ENCODE measurements around the gene HOPX. TPM values are rescaled to one million over a fixed set of nuclear protein-coding genes. Genes with fewer than 3 reads are reported as not detected.

The HOPX gene
- total RNA-seq, 1 donor = 0.36 TPM

- no peak overlapping the region for H3K4me3 ChIP-seq (ENCODE audit: low read depth, low read length)
- no peak for DNase-seq (ENCODE audit: low read depth)
- TF ChIP-seq CTCF (IDR thresholded peaks at IDR 0.05; ENCODE audit: insufficient read depth, low read length) = no peak
Measured at GRCh38 chr4:56651056-56651350, 30.1 kb downstream of the HOPX start.

- DNase-seq (ENCODE audit: low read depth) = no peak
- no peak for TF ChIP-seq CTCF (IDR thresholded peaks at IDR 0.05; ENCODE audit: insufficient read depth, low read length)
- no peak overlapping the region for H3K4me3 ChIP-seq (ENCODE audit: low read depth, low read length)
Measured at GRCh38 chr4:56650262-56651055, 30.6 kb downstream of the HOPX start.

GRCh38 chr4:56649445-56650261, 31.4 kb downstream of the HOPX start:
- DNase-seq (ENCODE audit: low read depth) = no peak
- TF ChIP-seq CTCF (IDR thresholded peaks at IDR 0.05; ENCODE audit: insufficient read depth, low read length) = no peak
- H3K4me3 ChIP-seq (ENCODE audit: low read depth, low read length) = no peak overlapping the region

GRCh38 chr4:56648824-56649151, 32.3 kb downstream of the HOPX start:
- no peak overlapping the region for H3K4me3 ChIP-seq (ENCODE audit: low read depth, low read length)
- DNase-seq (ENCODE audit: low read depth) = no peak
- no peak for TF ChIP-seq CTCF (IDR thresholded peaks at IDR 0.05; ENCODE audit: insufficient read depth, low read length)

- no peak for TF ChIP-seq CTCF (IDR thresholded peaks at IDR 0.05; ENCODE audit: insufficient read depth, low read length)
- H3K4me3 ChIP-seq (ENCODE audit: low read depth, low read length) = no peak overlapping the region
- no peak for DNase-seq (ENCODE audit: low read depth)
Measured at GRCh38 chr4:56648021-56648823, 32.9 kb downstream of the HOPX start.

- no peak for DNase-seq (ENCODE audit: low read depth)
- no peak for TF ChIP-seq CTCF (IDR thresholded peaks at IDR 0.05; ENCODE audit: insufficient read depth, low read length)
- H3K4me3 ChIP-seq (ENCODE audit: low read depth, low read length) = no peak overlapping the region
Measured at GRCh38 chr4:56646341-56646740, 34.8 kb downstream of the HOPX start.

Measured in fibroblast of the aortic adventitia (primary cell).